Immature natural killer cell (primary cell): ENCODE data around the gene PLGLB1. TPM values are rescaled to one million over a fixed set of nuclear protein-coding genes. Genes with fewer than 3 reads are reported as not detected.
"Not testable (repeated sequence)": the region's sequence is repeated elsewhere in the genome, so short reads cannot be mapped to it uniquely, and the experiment has no call there.

ENCODE experiments used
- DNase-seq, 3 donors: peaks; one replicate each; pipeline ENCODE4 v3.0.0; 2022; ENCODE audit warnings: mixed read lengths in 1 of 3
- H3K27ac Mint-ChIP-seq, 6 donors: one replicate each; pipeline ENCODE4 v1.8.0; 2020; ENCODE audit warnings: mixed read lengths in 6 of 6, mild to moderate bottlenecking in 5 of 6, inconsistent platforms in 4 of 6, moderate library complexity in 3 of 6
- H3K27me3 Mint-ChIP-seq, 3 donors: one replicate each; pipeline ENCODE4 v1.8.0; 2020 to 2021; ENCODE audit warnings: low read depth in 3 of 3, mild to moderate bottlenecking in 3 of 3, mixed read lengths in 3 of 3, moderate library complexity in 3 of 3, inconsistent platforms in 1 of 3
- H3K36me3 Mint-ChIP-seq, 3 donors: one replicate each; pipeline ENCODE4 v1.8.0; 2020; ENCODE audit warnings: mixed read lengths in 3 of 3, inconsistent platforms in 2 of 3, mild to moderate bottlenecking in 2 of 3
- H3K4me1 Mint-ChIP-seq, 2 donors: one replicate each; pipeline ENCODE4 v1.8.0; 2020; ENCODE audit warnings: inconsistent platforms in 2 of 2, mild to moderate bottlenecking in 2 of 2, mixed read lengths in 2 of 2, moderate library complexity in 1 of 2
- H3K4me3 Mint-ChIP-seq, 5 donors: one replicate each; pipeline ENCODE4 v1.8.0; 2020; ENCODE audit warnings: mild to moderate bottlenecking in 5 of 5, mixed read lengths in 5 of 5, inconsistent platforms in 3 of 5, moderate library complexity in 3 of 5
- H3K9me3 Mint-ChIP-seq, 6 donors: one replicate each; pipeline ENCODE4 v1.8.0; 2020; ENCODE audit warnings: mild to moderate bottlenecking in 6 of 6, mixed read lengths in 6 of 6, inconsistent platforms in 4 of 6, moderate library complexity in 3 of 6
- polyA plus RNA-seq, 3 donors: library from polyadenylated mRNA; unstranded; fragments of 300-500 nt; fragmentation: Illumina TruSeq; gene quantifications; one replicate each; pipeline ENCODE4 v1.2.3, GENCODE V29; 2021

The PLGLB1 gene
- polyA plus RNA-seq, 3 donors from 2014 or later: 0.52 to 0.67 TPM; not detected in 1

GRCh38 chr2:87014489-87015169, 7.0 kb downstream of the PLGLB1 start:
- not testable (repeated sequence) for H3K4me1 Mint-ChIP-seq, H3K27me3 Mint-ChIP-seq, H3K9me3 Mint-ChIP-seq, H3K36me3 Mint-ChIP-seq, DNase-seq, H3K4me3 Mint-ChIP-seq, H3K27ac Mint-ChIP-seq

GRCh38 chr2:87004398-87004797, 17.2 kb downstream of the PLGLB1 start:
- H3K9me3 Mint-ChIP-seq, H3K27ac Mint-ChIP-seq, DNase-seq, H3K36me3 Mint-ChIP-seq, H3K4me3 Mint-ChIP-seq, H3K4me1 Mint-ChIP-seq, H3K27me3 Mint-ChIP-seq: not testable (repeated sequence)

Other genes with a start within 250 kb of the PLGLB1 start
- gene CD8A, start 230.9 kb downstream of the PLGLB1 start, polyA plus RNA-seq: 100 to 1,000 TPM in 1 of 3 donors, 10 to 100 TPM in 2; 76.9 to 131 (median 93.4) TPM
- gene CD8B, start 160.0 kb downstream of the PLGLB1 start, polyA plus RNA-seq: 10 to 100 TPM in 1 of 3 donors, 1 to 10 TPM in 2; 1.7 to 21.0 (median 5.5) TPM
- gene RGPD1, start 79.7 kb downstream of the PLGLB1 start, polyA plus RNA-seq: under 1 TPM in 2 of 3 donors, not detected in 1; 0.19 to 0.24 TPM